Measurements from ENCODE around the gene CASZ1. TPM values are rescaled to one million over a fixed set of nuclear protein-coding genes. Genes with fewer than 3 reads are reported as not detected.

Gene CASZ1
- total RNA-seq, 4 donors from 2014 or later = 22.1 to 47.4 (median 28.0) TPM

DNA sequence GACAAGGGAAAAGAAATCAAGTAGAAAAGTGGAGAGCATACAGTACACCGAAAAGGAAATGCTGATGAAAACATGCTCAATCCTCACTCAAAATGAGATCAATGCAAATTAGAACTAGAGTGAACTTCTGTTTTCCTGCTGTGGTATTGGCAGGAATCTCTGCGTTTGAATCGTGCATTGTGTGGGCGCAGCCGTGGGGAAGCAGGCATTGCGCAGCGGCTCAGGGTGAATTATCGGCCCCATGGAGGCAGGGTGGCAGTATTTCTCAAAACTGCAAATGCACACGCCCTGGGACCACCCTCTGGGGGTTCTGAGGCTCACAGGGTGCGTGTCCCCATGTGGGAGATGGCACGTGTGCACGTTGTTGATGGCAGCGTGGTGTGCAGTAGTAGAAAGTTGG lies 181.1 kb downstream of the CASZ1 start:
- H3K4me3 ChIP-seq = no peak overlapping the region
- no peak overlapping the region for H3K27ac ChIP-seq
- H3K36me3 ChIP-seq = peaks cover 0 to 21% of the 10 kb centered on the region in 2 donors
- TF ChIP-seq, protein P1, sequence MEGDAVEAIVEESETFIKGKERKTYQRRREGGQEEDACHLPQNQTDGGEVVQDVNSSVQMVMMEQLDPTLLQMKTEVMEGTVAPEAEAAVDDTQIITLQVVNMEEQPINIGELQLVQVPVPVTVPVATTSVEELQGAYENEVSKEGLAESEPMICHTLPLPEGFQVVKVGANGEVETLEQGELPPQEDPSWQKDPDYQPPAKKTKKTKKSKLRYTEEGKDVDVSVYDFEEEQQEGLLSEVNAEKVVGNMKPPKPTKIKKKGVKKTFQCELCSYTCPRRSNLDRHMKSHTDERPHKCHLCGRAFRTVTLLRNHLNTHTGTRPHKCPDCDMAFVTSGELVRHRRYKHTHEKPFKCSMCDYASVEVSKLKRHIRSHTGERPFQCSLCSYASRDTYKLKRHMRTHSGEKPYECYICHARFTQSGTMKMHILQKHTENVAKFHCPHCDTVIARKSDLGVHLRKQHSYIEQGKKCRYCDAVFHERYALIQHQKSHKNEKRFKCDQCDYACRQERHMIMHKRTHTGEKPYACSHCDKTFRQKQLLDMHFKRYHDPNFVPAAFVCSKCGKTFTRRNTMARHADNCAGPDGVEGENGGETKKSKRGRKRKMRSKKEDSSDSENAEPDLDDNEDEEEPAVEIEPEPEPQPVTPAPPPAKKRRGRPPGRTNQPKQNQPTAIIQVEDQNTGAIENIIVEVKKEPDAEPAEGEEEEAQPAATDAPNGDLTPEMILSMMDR (IDR thresholded peaks at IDR 0.05) = no peak
- TF ChIP-seq EP300 (IDR thresholded peaks at IDR 0.05) (no peak), POLR2AphosphoS5 (IDR thresholded peaks at IDR 0.05) (no peak), POLR2A (IDR thresholded peaks at IDR 0.05) (no peak)
- H3K9me3 ChIP-seq = no peaks in the 10 kb centered on the region
- no peak for ATAC-seq
- H3K27me3 ChIP-seq = no peaks in the 10 kb centered on the region
- WGBS, 2 donors (ENCODE audit: low coverage in 1 of 2) = 76 to 83% methylated on average over 4 to 10 of the region's 13 CpGs
- H3K4me1 ChIP-seq = no peaks in the 10 kb centered on the region

DNA sequence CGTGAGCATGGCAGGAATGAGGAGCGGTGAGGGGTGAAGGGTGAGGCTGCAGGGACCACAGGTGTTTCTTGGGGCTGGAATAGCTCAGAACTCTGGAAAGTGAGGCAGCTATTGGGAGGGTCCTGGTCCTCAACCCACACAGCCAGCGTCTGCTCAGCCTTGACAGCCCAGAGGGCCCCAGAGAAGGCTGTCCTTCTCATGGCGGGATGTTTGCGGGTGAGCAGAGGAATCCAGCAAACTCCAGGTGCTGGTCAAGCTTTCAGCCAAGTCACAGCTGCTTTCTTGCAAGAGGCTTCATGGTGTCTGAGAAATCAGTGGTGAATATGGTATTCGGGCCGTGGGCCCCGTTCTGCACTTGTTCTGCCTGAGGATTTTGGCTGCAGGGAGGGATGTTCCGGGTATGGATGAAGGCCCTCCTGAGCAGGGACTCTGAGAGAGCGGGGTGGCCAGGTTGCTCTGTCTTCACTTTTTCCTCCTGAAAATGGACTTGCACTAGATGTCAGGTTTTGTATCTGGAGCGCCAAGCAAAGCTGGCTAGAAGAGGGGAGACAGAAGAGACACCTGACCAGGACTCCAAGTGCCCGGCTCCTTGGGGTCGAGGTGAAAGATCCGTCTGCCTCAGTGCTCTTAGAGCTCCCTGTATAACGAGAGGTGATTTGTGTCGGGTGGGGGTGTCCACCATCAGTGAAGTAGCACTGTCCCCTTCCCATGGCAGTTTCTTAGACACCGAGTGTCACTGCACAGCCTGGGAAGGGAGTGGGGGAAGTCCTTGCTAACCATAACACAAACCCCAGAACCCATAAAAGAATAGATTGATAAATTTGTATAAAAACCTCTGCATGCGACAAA lies 181.8 kb downstream of the CASZ1 start:
- no peak overlapping the region for H3K27ac ChIP-seq
- H3K27me3 ChIP-seq = no peaks in the 10 kb centered on the region
- H3K4me3 ChIP-seq = no peak overlapping the region
- H3K36me3 ChIP-seq = peaks cover 0 to 21% of the 10 kb centered on the region in 2 donors
- H3K9me3 ChIP-seq = no peaks in the 10 kb centered on the region
- H3K4me1 ChIP-seq = no peaks in the 10 kb centered on the region
- no peak for ATAC-seq
- no peak for TF ChIP-seq EP300 (IDR thresholded peaks at IDR 0.05)
- TF ChIP-seq POLR2A (IDR thresholded peaks at IDR 0.05) = no peak
- TF ChIP-seq, protein P1 (IDR thresholded peaks at IDR 0.05) = no peak
- no peak for TF ChIP-seq POLR2AphosphoS5 (IDR thresholded peaks at IDR 0.05)
- WGBS, 2 donors (ENCODE audit: low coverage in 1 of 2) = 87 to 90% methylated on average over 2 to 3 of the region's 18 CpGs

DNA sequence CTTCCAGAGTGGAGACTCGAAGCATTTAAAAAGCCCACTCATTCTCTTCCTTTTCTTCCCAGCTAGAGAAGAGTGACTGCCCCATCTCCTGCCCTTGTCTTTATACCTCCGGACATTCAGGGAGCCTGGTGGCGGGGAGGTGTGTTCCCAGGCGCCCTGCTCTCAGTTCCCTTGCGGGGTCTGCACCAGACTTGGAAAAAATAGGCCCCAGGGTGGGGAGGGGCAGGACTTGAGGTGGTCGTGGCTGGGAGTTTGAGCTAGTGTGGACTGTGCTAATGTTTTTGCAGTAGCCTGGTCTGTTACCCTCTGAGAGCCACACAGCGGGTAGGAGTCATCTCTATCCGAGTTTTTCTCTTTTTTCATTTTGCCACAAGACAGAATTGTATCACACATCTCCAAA lies 182.6 kb downstream of the CASZ1 start:
- H3K27ac ChIP-seq = no peak overlapping the region
- H3K4me1 ChIP-seq = no peaks in the 10 kb centered on the region
- H3K27me3 ChIP-seq = no peaks in the 10 kb centered on the region
- H3K9me3 ChIP-seq = no peaks in the 10 kb centered on the region
- no peak for ATAC-seq
- no peak overlapping the region for H3K4me3 ChIP-seq
- peaks cover 0 to 21% of the 10 kb centered on the region in 2 donors for H3K36me3 ChIP-seq
- 81 to 89% methylated on average over 5 of the region's 8 CpGs for WGBS, 2 donors (ENCODE audit: low coverage in 1 of 2)
- TF ChIP-seq EP300 (IDR thresholded peaks at IDR 0.05) (no peak), POLR2A (IDR thresholded peaks at IDR 0.05) (no peak), POLR2AphosphoS5 (IDR thresholded peaks at IDR 0.05) (no peak)
- TF ChIP-seq, protein P1 (IDR thresholded peaks at IDR 0.05) = no peak

DNA sequence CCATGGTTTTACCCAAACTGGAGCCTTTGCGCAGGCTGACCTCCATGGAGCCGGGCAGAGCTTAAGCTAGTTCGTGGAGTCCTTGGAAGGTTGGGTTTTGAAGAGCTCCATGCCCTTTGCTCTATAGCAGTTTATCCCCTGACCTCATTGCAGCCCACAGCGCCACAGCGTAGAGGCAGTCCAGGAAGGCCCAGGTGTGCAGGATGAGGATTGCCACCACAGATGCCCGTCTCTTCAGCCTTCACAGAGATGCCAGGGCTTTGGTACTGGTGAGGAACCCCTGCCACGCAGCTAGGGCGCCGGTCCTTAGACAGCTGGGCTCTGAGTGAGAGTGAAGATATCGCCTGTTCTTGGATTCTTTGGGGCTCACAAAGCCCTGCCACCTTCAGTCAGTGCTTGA lies 183.1 kb downstream of the CASZ1 start:
- no peak overlapping the region for H3K27ac ChIP-seq
- H3K9me3 ChIP-seq = no peaks in the 10 kb centered on the region
- ATAC-seq = no peak
- H3K4me3 ChIP-seq = no peak overlapping the region
- 87% methylated on average over 3 of the region's 10 CpGs; no CpG with 5 or more reads in 1 of the 2 donors for WGBS, 2 donors (ENCODE audit: low coverage in 1 of 2)
- peaks cover 0 to 15% of the 10 kb centered on the region in 2 donors for H3K36me3 ChIP-seq
- H3K27me3 ChIP-seq = no peaks in the 10 kb centered on the region
- no peaks in the 10 kb centered on the region for H3K4me1 ChIP-seq
- TF ChIP-seq, protein P1 (IDR thresholded peaks at IDR 0.05) = no peak
- TF ChIP-seq EP300 (IDR thresholded peaks at IDR 0.05) (no peak), POLR2AphosphoS5 (IDR thresholded peaks at IDR 0.05) (no peak), POLR2A (IDR thresholded peaks at IDR 0.05) (no peak)
